Loucy (cell line): ENCODE data around the gene MAN2A2.

Experiments
- H2AFZ ChIP-seq: fragments of 200-600 bp; sonication (generic); 2 replicates; pipeline ENCODE4 v1.6.0; 2016; ENCODE audit warnings: antibody characterized with exemption, mild to moderate bottlenecking, low read length, moderate library complexity
- H3F3A ChIP-seq: fragments of 200-600 bp; 2 replicates; pipeline ENCODE4 v1.6.0; 2016; ENCODE audit warnings: antibody characterized with exemption, low read depth, mild to moderate bottlenecking
- H3K27me3 ChIP-seq: fragments of 200-600 bp; sonication (generic); 2 replicates; pipeline ENCODE4 v1.6.1; 2014; ENCODE audit warnings: low read length, mild to moderate bottlenecking; ENCODE audit not compliant: insufficient read depth, poor library complexity, severe bottlenecking
- H3K36me3 ChIP-seq: fragments of 200-600 bp; sonication (generic); 2 replicates; pipeline ENCODE4 v1.6.1; 2016; ENCODE audit warnings: low read length; ENCODE audit not compliant: insufficient read depth
- H3K4me1 ChIP-seq: fragments of 200-600 bp; sonication (generic); 2 replicates; pipeline ENCODE4 v1.5.1; 2014; ENCODE audit warnings: low read length, mild to moderate bottlenecking; ENCODE audit not compliant: insufficient read depth, poor library complexity, severe bottlenecking
- H3K4me2 ChIP-seq: fragments of 200-600 bp; sonication (generic); 2 replicates; pipeline ENCODE4 v1.6.0; 2014; ENCODE audit warnings: antibody characterized with exemption, low read length, low read depth, mild to moderate bottlenecking; ENCODE audit not compliant: poor library complexity, severe bottlenecking
- H3K4me3 ChIP-seq: fragments of 200-600 bp; sonication (generic); 2 replicates; pipeline ENCODE4 v1.5.1; 2014; ENCODE audit warnings: low read length, mild to moderate bottlenecking, mixed read lengths; ENCODE audit not compliant: poor library complexity, severe bottlenecking
- H3K79me2 ChIP-seq: fragments of 200-600 bp; sonication (generic); 2 replicates; pipeline ENCODE4 v1.6.1; 2014; ENCODE audit warnings: low read length; ENCODE audit not compliant: insufficient read depth
- H3K9ac ChIP-seq: fragments of 200-600 bp; sonication (generic); 2 replicates; pipeline ENCODE4 v1.6.0; 2014; ENCODE audit warnings: mild to moderate bottlenecking, low read depth, low read length, moderate library complexity; ENCODE audit not compliant: poor library complexity, severe bottlenecking
- H3K9me2 ChIP-seq: fragments of 200-600 bp; sonication (generic); replicated peaks from 2 replicates; pipeline ENCODE4 v1.6.1; 2016; ENCODE audit warnings: low read depth, low read length, mixed read lengths
- H3K9me3 ChIP-seq: fragments of 200-600 bp; sonication (generic); 2 replicates; pipeline ENCODE4 v1.6.1; 2014; ENCODE audit warnings: mild to moderate bottlenecking, antibody characterized with exemption, low read length, low read depth; ENCODE audit not compliant: insufficient read depth
- H4K20me1 ChIP-seq: fragments of 200-600 bp; sonication (generic); 2 replicates; pipeline ENCODE4 v1.6.0; 2014; ENCODE audit warnings: antibody characterized with exemption, low read length, mild to moderate bottlenecking; ENCODE audit not compliant: insufficient read depth, poor library complexity, severe bottlenecking
- EZH2phosphoT487 ChIP-seq: fragments of 200-600 bp; IDR thresholded peaks from 2 replicates; pipeline ENCODE4 v1.6.1; 2018; ENCODE audit warnings: antibody characterized with exemption, mild to moderate bottlenecking, moderate library complexity, borderline replicate concordance
- TF ChIP-seq, protein P1 (sequence below): fragments of 200-600 bp; sonication (generic); conservative IDR thresholded peaks from 2 replicates; pipeline ENCODE4 v1.5.1; 2014; ENCODE audit warnings: mild to moderate bottlenecking, antibody characterized with exemption, low read length

MAN2A2 gene

DNA sequence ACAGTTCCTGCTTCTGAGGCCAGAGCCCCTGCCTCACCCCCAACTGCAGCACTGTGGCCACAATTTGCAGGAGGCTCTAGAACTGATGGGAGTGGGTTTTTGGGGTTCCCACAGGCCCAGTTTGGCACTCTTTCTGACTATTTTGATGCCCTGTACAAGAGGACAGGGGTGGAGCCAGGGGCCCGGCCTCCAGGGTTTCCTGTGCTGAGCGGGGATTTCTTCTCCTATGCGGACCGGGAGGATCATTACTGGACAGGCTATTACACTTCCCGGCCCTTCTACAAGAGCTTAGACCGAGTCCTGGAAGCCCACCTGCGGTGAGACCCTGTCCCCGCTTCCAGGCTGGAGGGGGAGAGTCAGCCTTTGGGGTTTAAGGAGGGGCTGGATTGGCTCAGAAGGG, 6.9 kb downstream of the MAN2A2 start:
- Histone ChIP-seq H3K9ac (no peak overlapping the region), H2AFZ (no peak overlapping the region), H3K4me1 (no peaks in the 10 kb centered on the region), H3K36me3 (peaks cover 21% of the 10 kb centered on the region; the same call in 1 of the 2 replicates), H3K27me3 (no peaks in the 10 kb centered on the region), H3F3A (no peaks in the 10 kb centered on the region), H3K4me2 (no peak overlapping the region), H4K20me1 (no peaks in the 10 kb centered on the region), H3K9me3 (no peaks in the 10 kb centered on the region), H3K9me2 (no peaks in the 10 kb centered on the region), H3K79me2 (peaks cover 8% of the 10 kb centered on the region; the same call in 1 of the 2 replicates), H3K4me3 (no peak overlapping the region)
- no peak for TF ChIP-seq EZH2phosphoT487
- TF ChIP-seq, protein P1, sequence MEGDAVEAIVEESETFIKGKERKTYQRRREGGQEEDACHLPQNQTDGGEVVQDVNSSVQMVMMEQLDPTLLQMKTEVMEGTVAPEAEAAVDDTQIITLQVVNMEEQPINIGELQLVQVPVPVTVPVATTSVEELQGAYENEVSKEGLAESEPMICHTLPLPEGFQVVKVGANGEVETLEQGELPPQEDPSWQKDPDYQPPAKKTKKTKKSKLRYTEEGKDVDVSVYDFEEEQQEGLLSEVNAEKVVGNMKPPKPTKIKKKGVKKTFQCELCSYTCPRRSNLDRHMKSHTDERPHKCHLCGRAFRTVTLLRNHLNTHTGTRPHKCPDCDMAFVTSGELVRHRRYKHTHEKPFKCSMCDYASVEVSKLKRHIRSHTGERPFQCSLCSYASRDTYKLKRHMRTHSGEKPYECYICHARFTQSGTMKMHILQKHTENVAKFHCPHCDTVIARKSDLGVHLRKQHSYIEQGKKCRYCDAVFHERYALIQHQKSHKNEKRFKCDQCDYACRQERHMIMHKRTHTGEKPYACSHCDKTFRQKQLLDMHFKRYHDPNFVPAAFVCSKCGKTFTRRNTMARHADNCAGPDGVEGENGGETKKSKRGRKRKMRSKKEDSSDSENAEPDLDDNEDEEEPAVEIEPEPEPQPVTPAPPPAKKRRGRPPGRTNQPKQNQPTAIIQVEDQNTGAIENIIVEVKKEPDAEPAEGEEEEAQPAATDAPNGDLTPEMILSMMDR, result no peak

DNA sequence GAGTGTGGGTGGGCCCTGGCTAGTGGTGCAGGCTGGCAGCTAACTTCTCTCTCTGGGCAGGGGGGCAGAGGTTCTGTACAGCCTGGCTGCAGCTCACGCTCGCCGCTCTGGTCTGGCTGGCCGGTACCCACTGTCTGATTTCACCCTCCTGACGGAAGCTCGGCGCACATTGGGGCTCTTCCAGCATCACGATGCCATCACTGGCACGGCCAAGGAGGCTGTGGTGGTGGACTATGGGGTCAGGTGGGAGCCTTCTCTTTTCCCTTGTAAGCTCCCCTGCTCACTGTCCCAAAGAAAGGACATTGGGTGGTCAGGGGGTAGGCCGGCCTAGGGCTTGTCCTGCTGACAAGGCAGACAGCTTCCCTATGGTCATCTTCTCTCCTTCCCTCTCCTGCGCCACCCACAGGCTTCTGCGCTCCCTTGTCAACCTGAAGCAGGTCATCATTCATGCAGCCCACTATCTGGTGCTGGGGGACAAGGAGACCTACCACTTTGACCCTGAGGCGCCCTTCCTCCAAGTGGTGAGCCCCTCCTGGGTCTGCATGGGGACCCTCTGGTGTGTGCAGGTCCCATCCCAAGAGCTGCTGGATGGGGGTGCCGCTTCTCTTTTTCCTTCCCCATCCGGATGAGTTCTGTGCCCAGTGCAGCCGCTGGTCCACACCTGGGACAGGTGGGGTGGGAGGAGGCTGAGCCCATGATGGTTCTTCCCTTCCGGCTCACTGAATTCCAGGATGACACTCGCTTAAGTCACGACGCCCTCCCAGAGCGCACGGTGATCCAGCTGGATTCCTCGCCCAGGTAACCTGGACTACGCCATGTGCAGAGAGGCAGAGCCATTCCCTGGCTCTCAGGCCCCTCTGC, 7.6 kb downstream of the MAN2A2 start:
- TF ChIP-seq, protein P1, result no peak
- TF ChIP-seq EZH2phosphoT487, result no peak
- Histone ChIP-seq H3K36me3 (peaks cover 21% of the 10 kb centered on the region; the same call in 1 of the 2 replicates), H3K9me3 (no peaks in the 10 kb centered on the region), H3K9me2 (no peaks in the 10 kb centered on the region), H3K79me2 (0 out of 2 replicates have a peak, but pooled peaks cover 2% of the 10 kb centered on the region), H3K4me3 (no peak overlapping the region), H2AFZ (no peak overlapping the region), H3K4me2 (no peak overlapping the region), H3F3A (no peaks in the 10 kb centered on the region), H4K20me1 (no peaks in the 10 kb centered on the region), H3K9ac (no peak overlapping the region), H3K4me1 (no peaks in the 10 kb centered on the region), H3K27me3 (no peaks in the 10 kb centered on the region)

DNA sequence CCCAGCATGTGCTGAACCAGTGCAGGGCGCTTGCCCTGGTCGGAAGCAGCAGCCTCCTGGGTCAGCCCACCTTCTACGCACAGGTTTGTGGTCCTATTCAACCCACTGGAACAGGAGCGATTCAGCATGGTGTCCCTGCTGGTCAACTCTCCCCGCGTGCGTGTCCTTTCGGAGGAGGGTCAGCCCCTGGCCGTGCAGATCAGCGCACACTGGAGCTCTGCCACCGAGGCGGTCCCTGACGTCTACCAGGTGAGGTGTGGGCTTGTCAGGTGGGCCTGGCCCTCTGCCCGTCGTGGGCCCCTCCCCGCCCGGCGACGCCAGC, 8.2 kb downstream of the MAN2A2 start:
- no peaks in the 10 kb centered on the region for H3K9me3 ChIP-seq
- H3K36me3 ChIP-seq, result peaks cover 21% of the 10 kb centered on the region; the same call in 1 of the 2 replicates
- no peaks in the 10 kb centered on the region for H3K9me2 ChIP-seq
- H3K4me3 ChIP-seq, result no peak overlapping the region
- H3F3A ChIP-seq, result no peaks in the 10 kb centered on the region
- no peak overlapping the region for H3K4me2 ChIP-seq
- no peak for TF ChIP-seq EZH2phosphoT487
- TF ChIP-seq, protein P1, result no peak
- no peak overlapping the region for H2AFZ ChIP-seq
- no peak overlapping the region for H3K9ac ChIP-seq
- no peaks in the 10 kb centered on the region for H4K20me1 ChIP-seq
- no peaks in the 10 kb centered on the region for H3K27me3 ChIP-seq
- H3K4me1 ChIP-seq, result no peaks in the 10 kb centered on the region
- no peaks in the 10 kb centered on the region for H3K79me2 ChIP-seq
